ENCODE measurements around the gene P2RY2. TPM values are rescaled to one million over a fixed set of nuclear protein-coding genes. Genes with fewer than 3 reads are reported as not detected.

P2RY2 gene
- polyA plus RNA-seq, 1 donor = 4.8 TPM

DNA sequence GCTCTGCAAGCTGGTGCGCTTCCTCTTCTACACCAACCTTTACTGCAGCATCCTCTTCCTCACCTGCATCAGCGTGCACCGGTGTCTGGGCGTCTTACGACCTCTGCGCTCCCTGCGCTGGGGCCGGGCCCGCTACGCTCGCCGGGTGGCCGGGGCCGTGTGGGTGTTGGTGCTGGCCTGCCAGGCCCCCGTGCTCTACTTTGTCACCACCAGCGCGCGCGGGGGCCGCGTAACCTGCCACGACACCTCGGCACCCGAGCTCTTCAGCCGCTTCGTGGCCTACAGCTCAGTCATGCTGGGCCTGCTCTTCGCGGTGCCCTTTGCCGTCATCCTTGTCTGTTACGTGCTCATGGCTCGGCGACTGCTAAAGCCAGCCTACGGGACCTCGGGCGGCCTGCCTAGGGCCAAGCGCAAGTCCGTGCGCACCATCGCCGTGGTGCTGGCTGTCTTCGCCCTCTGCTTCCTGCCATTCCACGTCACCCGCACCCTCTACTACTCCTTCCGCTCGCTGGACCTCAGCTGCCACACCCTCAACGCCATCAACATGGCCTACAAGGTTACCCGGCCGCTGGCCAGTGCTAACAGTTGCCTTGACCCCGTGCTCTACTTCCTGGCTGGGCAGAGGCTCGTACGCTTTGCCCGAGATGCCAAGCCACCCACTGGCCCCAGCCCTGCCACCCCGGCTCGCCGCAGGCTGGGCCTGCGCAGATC is 16.5 kb downstream of the P2RY2 start:
- Histone ChIP-seq H3K4me1 (ENCODE audit: control insufficient read depth, insufficient read depth, low read length) (no peaks in the 10 kb centered on the region), H3K4me3 (ENCODE audit: low read length) (no peak overlapping the region), H3K9me3 (ENCODE audit: control insufficient read depth, low read depth, low read length) (no peaks in the 10 kb centered on the region), H3K27me3 (ENCODE audit: control insufficient read depth, insufficient read depth, low read length) (no peaks in the 10 kb centered on the region), H3K27ac (ENCODE audit: low read length) (no peak overlapping the region), H3K36me3 (ENCODE audit: control insufficient read depth, insufficient read depth, low read length) (peaks cover 20% of the 10 kb centered on the region)
- DNase-seq = no peak
- no CpG with 5 or more reads among the region's 56 CpGs for WGBS (ENCODE audit: insufficient coverage, low lambda C conversion rate)

DNA sequence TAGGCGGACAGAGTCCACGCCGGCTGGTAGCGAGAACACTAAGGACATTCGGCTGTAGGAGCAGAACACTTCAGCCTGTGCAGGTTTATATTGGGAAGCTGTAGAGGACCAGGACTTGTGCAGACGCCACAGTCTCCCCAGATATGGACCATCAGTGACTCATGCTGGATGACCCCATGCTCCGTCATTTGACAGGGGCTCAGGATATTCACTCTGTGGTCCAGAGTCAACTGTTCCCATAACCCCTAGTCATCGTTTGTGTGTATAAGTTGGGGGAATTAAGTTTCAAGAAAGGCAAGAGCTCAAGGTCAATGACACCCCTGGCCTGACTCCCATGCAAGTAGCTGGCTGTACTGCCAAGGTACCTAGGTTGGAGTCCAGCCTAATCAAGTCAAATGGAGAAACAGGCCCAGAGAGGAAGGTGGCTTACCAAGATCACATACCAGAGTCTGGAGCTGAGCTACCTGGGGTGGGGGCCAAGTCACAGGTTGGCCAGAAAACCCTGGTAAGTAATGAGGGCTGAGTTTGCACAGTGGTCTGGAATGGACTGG is 17.2 kb downstream of the P2RY2 start:
- Histone ChIP-seq H3K36me3 (ENCODE audit: control insufficient read depth, insufficient read depth, low read length) (peaks cover 18% of the 10 kb centered on the region), H3K9me3 (ENCODE audit: control insufficient read depth, low read depth, low read length) (no peaks in the 10 kb centered on the region), H3K4me3 (ENCODE audit: low read length) (no peak overlapping the region), H3K27me3 (ENCODE audit: control insufficient read depth, insufficient read depth, low read length) (no peaks in the 10 kb centered on the region), H3K27ac (ENCODE audit: low read length) (no peak overlapping the region), H3K4me1 (ENCODE audit: control insufficient read depth, insufficient read depth, low read length) (no peaks in the 10 kb centered on the region)
- no peak for DNase-seq
- WGBS (ENCODE audit: insufficient coverage, low lambda C conversion rate) = no CpG with 5 or more reads among the region's 8 CpGs

DNA sequence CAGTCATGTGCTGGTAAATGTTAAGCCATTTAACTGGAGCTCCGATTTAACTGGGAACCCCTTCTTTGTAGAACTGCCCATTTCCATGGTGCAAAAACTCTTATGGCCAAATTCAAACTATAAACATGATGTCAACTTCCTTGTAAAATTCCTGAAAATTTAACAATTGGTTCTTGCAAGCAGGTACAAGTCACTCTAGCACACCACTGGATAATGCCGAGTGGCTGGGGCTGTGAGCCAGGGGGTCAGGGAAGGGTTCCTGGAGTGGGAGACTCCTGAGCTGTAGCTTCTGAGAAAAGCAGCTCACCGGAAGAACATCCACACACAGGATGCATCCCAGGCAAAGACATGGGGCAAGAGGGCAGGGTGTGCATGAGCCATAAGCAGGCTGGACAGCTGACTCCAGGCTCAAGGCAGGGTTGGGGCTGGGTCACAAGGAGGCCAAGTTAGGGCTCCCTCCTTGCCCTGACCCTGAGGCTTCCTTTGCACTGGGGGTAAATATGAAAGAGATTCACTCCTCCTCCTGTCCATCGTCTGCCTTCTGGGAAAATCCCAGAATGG is 18.2 kb downstream of the P2RY2 start:
- no peak overlapping the region for H3K4me3 ChIP-seq (ENCODE audit: low read length)
- no peak for DNase-seq
- H3K36me3 ChIP-seq (ENCODE audit: control insufficient read depth, insufficient read depth, low read length) = peaks cover 18% of the 10 kb centered on the region
- H3K27ac ChIP-seq (ENCODE audit: low read length) = no peak overlapping the region
- no peaks in the 10 kb centered on the region for H3K9me3 ChIP-seq (ENCODE audit: control insufficient read depth, low read depth, low read length)
- no peaks in the 10 kb centered on the region for H3K4me1 ChIP-seq (ENCODE audit: control insufficient read depth, insufficient read depth, low read length)
- no peaks in the 10 kb centered on the region for H3K27me3 ChIP-seq (ENCODE audit: control insufficient read depth, insufficient read depth, low read length)
- no CpG with 5 or more reads among the region's 4 CpGs for WGBS (ENCODE audit: insufficient coverage, low lambda C conversion rate)

DNA sequence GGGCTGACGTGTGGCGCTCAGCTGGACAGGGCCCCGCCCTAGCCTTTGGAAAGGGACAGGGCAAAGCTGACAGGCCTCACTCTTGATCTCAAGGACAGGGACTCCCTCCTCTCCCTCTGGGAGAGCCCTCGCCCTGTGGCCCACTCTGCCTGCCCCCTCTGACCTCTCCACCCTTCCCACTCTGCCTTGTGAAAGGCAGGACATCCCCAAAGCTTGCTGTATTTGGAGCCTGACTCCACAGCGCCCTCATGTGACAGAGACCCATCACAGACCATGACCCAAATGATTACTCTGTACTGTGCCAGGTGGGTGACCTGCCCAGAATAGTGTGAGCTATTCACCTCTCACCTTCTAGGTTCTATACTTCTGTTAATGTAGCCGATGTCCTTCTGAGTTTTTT is 18.8 kb downstream of the P2RY2 start:
- H3K27me3 ChIP-seq (ENCODE audit: control insufficient read depth, insufficient read depth, low read length) = no peaks in the 10 kb centered on the region
- peaks cover 18% of the 10 kb centered on the region for H3K36me3 ChIP-seq (ENCODE audit: control insufficient read depth, insufficient read depth, low read length)
- WGBS (ENCODE audit: insufficient coverage, low lambda C conversion rate) = no CpG with 5 or more reads among the region's 6 CpGs
- H3K4me3 ChIP-seq (ENCODE audit: low read length) = no peak overlapping the region
- H3K9me3 ChIP-seq (ENCODE audit: control insufficient read depth, low read depth, low read length) = no peaks in the 10 kb centered on the region
- H3K4me1 ChIP-seq (ENCODE audit: control insufficient read depth, insufficient read depth, low read length) = no peaks in the 10 kb centered on the region
- no peak overlapping the region for H3K27ac ChIP-seq (ENCODE audit: low read length)
- no peak for DNase-seq

DNA sequence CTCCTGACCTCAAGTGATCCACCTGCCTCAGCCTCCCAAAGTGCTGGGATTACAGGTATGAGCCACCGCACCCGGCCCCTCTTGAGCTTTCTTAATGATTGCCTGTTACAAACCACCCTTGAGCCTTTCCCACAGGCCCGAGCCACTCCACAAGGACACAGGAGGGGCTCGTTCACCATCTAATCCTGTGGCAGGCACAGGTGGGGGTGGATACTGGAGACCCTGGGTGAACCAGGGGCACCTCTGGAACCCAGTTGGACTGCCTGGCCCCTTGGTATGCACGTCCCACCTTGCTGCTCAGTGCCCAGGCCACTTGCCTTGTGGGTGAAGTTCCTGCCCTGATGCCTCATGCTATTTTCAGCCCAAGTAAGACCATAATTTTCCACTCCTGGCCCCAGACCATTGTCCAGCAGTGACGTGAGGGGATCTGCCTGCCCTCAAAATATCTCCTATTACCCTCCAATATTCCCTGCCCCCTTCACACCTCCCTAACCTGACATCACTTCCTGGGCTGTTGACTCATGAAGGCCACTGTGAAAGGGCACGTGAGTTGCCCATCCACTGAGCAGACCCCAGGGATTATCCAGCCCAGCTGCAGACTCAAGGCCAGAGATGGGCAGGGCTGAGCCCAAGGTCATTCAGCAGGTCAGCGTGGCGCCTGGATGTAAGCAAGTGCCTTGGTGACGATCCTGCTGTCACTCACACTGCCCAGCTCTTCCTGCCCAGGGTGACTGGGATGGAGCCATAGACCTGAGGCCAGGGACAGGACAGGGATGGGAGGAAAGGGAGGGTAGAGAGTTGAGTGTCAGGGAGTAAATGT is 19.6 kb downstream of the P2RY2 start:
- Histone ChIP-seq H3K4me3 (ENCODE audit: low read length) (no peak overlapping the region), H3K27me3 (ENCODE audit: control insufficient read depth, insufficient read depth, low read length) (no peaks in the 10 kb centered on the region), H3K4me1 (ENCODE audit: control insufficient read depth, insufficient read depth, low read length) (peaks cover 6% of the 10 kb centered on the region), H3K27ac (ENCODE audit: low read length) (no peak overlapping the region), H3K9me3 (ENCODE audit: control insufficient read depth, low read depth, low read length) (no peaks in the 10 kb centered on the region), H3K36me3 (ENCODE audit: control insufficient read depth, insufficient read depth, low read length) (peaks cover 15% of the 10 kb centered on the region)
- no CpG with 5 or more reads among the region's 10 CpGs for WGBS (ENCODE audit: insufficient coverage, low lambda C conversion rate)
- no peak for DNase-seq

DNA sequence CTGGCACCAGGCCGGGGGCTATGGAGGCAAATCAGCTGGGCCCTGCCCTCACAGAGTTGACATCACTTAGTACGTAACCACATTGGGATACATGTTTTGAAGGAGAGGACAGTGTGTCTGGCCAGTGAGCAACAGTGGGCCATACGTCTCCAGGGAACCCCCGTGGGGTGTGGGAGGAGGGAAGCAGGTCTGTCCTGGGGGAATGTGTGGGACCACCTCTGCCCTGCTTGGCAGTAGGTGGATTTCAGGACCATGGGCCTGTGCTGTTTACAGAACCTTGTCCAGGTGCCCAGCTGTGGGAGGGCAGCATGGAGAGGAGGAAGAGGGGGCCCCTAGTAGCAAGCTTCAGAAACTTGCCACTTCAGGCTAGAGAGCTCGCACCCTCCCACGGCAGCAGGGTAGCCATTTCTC is 21.0 kb downstream of the P2RY2 start:
- peaks cover 13% of the 10 kb centered on the region for H3K36me3 ChIP-seq (ENCODE audit: control insufficient read depth, insufficient read depth, low read length)
- no peak overlapping the region for H3K4me3 ChIP-seq (ENCODE audit: low read length)
- WGBS (ENCODE audit: insufficient coverage, low lambda C conversion rate) = no CpG with 5 or more reads among the region's 6 CpGs
- no peaks in the 10 kb centered on the region for H3K27me3 ChIP-seq (ENCODE audit: control insufficient read depth, insufficient read depth, low read length)
- H3K4me1 ChIP-seq (ENCODE audit: control insufficient read depth, insufficient read depth, low read length) = peaks cover 9% of the 10 kb centered on the region
- H3K27ac ChIP-seq (ENCODE audit: low read length) = no peak overlapping the region
- no peaks in the 10 kb centered on the region for H3K9me3 ChIP-seq (ENCODE audit: control insufficient read depth, low read depth, low read length)
- no peak for DNase-seq

DNA sequence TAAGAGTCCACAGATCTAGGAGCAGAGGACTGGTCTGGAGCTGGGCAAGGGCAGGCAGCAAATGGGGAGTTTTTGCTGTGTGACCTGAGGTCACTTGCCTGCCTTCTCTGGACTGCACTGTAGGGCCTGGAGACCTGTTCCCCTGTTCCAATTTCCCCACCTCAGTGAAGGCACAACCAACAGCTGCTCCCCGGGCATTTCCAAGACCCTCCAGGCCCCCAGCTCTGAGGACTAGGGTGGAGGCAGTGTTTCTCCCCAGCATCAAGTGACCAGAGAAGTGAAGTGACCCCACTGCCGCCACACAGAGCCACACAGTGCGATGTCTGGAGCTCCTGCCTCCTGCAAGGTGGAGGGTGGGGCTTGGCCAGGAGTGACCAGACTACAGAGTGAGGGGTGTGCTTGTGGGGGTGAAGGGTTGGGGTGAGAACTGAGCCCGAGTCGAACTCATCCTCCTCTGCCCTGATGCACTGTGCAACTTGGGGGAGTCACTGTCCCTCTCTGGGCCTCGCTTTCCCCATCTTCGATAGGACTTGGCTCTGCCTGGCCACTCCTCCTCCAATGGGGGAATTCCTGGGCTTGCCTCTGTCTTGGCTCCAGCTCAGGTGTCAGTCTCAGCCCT is 21.6 kb downstream of the P2RY2 start:
- H3K36me3 ChIP-seq (ENCODE audit: control insufficient read depth, insufficient read depth, low read length) = peaks cover 13% of the 10 kb centered on the region
- no CpG with 5 or more reads among the region's 7 CpGs for whole genome bisulfite sequencing (ENCODE audit: insufficient coverage, low lambda C conversion rate)
- no peak overlapping the region for H3K27ac ChIP-seq (ENCODE audit: low read length)
- no peak for DNase-seq
- H3K27me3 ChIP-seq (ENCODE audit: control insufficient read depth, insufficient read depth, low read length) = no peaks in the 10 kb centered on the region
- H3K9me3 ChIP-seq (ENCODE audit: control insufficient read depth, low read depth, low read length) = no peaks in the 10 kb centered on the region
- H3K4me3 ChIP-seq (ENCODE audit: low read length) = no peak overlapping the region
- H3K4me1 ChIP-seq (ENCODE audit: control insufficient read depth, insufficient read depth, low read length) = peaks cover 9% of the 10 kb centered on the region

DNA sequence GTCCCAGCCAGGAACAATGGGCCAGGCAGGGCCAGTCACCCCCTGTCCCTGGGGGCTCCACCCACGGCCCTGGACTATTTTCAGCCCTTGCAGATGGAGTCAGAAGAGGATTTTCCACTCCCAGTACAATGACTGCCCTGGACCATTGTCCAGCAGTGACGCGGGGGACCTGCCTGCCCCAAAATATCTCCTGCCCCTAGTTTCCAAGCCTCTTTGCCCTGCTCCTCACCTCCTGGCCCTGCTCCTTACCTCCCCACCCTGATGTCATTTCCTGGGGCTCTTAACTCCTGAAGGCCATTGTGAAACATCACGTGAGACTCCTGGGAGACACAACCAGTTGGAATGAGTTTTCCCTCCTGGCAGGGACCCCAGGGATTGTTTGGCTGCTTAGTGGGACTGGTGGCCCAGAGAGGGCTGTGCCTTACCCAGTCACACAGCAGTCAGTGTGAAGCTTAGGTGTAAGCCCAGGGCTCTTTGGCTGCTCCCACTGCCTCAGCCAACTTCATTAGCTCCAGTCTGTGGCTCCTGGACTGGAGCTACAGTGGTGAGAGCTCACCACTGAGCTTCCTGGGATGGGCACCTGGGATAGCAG is 22.2 kb downstream of the P2RY2 start:
- no peak overlapping the region for H3K4me3 ChIP-seq (ENCODE audit: low read length)
- WGBS (ENCODE audit: insufficient coverage, low lambda C conversion rate) = no CpG with 5 or more reads among the region's 4 CpGs
- H3K9me3 ChIP-seq (ENCODE audit: control insufficient read depth, low read depth, low read length) = no peaks in the 10 kb centered on the region
- DNase-seq = no peak
- H3K4me1 ChIP-seq (ENCODE audit: control insufficient read depth, insufficient read depth, low read length) = peaks cover 9% of the 10 kb centered on the region
- H3K27me3 ChIP-seq (ENCODE audit: control insufficient read depth, insufficient read depth, low read length) = no peaks in the 10 kb centered on the region
- no peak overlapping the region for H3K27ac ChIP-seq (ENCODE audit: low read length)
- peaks cover 11% of the 10 kb centered on the region for H3K36me3 ChIP-seq (ENCODE audit: control insufficient read depth, insufficient read depth, low read length)

DNA sequence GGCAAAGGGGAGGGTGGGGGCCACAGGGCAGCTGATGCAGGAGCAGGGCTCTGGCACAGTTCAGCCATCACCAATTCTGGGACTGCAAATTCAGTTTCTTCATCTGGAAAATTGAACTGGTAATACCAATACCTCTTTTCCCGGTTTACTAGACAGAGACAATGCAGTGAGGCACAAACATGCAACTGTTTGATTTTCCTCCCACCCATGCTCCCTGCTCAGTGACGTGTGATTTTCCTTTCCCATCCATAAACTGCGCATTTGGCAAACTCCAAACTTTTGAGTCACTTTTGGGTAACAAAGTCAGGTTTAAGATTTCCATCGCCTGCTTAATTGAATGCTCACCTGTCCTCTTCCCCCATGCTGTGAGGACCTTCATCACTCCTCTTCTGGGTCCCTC is 23.2 kb downstream of the P2RY2 start:
- no peak for DNase-seq

More for the DNA sequence above, 23.2 kb downstream of the P2RY2 start:
- no peaks in the 10 kb centered on the region for H3K9me3 ChIP-seq (ENCODE audit: control insufficient read depth, low read depth, low read length)
- H3K4me3 ChIP-seq (ENCODE audit: low read length) = no peak overlapping the region
- no peak overlapping the region for H3K27ac ChIP-seq (ENCODE audit: low read length)
- H3K4me1 ChIP-seq (ENCODE audit: control insufficient read depth, insufficient read depth, low read length) = peaks cover 9% of the 10 kb centered on the region
- no peaks in the 10 kb centered on the region for H3K27me3 ChIP-seq (ENCODE audit: control insufficient read depth, insufficient read depth, low read length)
- H3K36me3 ChIP-seq (ENCODE audit: control insufficient read depth, insufficient read depth, low read length) = peaks cover 8% of the 10 kb centered on the region
- WGBS (ENCODE audit: insufficient coverage, low lambda C conversion rate) = no CpG with 5 or more reads among the region's 4 CpGs
